Parathyroid adenoma (tissue), 2 donors: Measurements from ENCODE around the gene ZSCAN12.
A peak's percentile ranks its signal among the peaks of the same experiment; 100 is the strongest.

Experiments
- H2AFZ ChIP-seq: fragments of 300-600 bp; sonication (generic); one replicate; pipeline ENCODE4 v1.7.0; 2017; ENCODE audit warnings: antibody characterized with exemption, mild to moderate bottlenecking
- H3K27ac ChIP-seq: fragments of 300-600 bp; sonication (generic); one replicate; pipeline ENCODE4 v1.7.0; 2017
- H3K27me3 ChIP-seq: fragments of 300-600 bp; sonication (generic); one replicate; pipeline ENCODE4 v1.7.0; 2017; ENCODE audit warnings: low read length; ENCODE audit not compliant: control insufficient read depth, insufficient read depth
- H3K36me3 ChIP-seq: fragments of 300-600 bp; sonication (generic); one replicate; pipeline ENCODE4 v1.7.0; 2017; ENCODE audit warnings: low read length; ENCODE audit not compliant: control insufficient read depth, insufficient read depth
- H3K4me1 ChIP-seq: fragments of 300-600 bp; sonication (generic); one replicate; pipeline ENCODE4 v1.7.0; 2017; ENCODE audit warnings: control low read depth
- H3K4me2 ChIP-seq: fragments of 300-600 bp; sonication (generic); one replicate; pipeline ENCODE4 v1.7.0; 2017; ENCODE audit warnings: low read length
- H3K4me3 ChIP-seq: fragments of 300-600 bp; sonication (generic); one replicate; pipeline ENCODE4 v1.7.0; 2017; ENCODE audit warnings: low read depth, low read length
- H3K79me2 ChIP-seq: fragments of 300-600 bp; sonication (generic); one replicate; pipeline ENCODE4 v1.7.0; 2017; ENCODE audit warnings: control low read depth
- H3K9ac ChIP-seq: fragments of 300-600 bp; sonication (generic); one replicate; pipeline ENCODE4 v1.7.0; 2017; ENCODE audit warnings: mild to moderate bottlenecking
- H3K9me3 ChIP-seq: fragments of 300-600 bp; sonication (generic); one replicate; pipeline ENCODE4 v1.7.0; 2017; ENCODE audit warnings: low read length; ENCODE audit not compliant: control insufficient read depth
- TF ChIP-seq, protein P1 (sequence below): fragments of 300-600 bp; sonication (generic); IDR thresholded peaks from one replicate; pipeline ENCODE4 v1.7.0; 2017; ENCODE audit warnings: antibody characterized with exemption, mild to moderate bottlenecking
- donor health status: primary hyperparathyroidism.

ZSCAN12 gene

DNA sequence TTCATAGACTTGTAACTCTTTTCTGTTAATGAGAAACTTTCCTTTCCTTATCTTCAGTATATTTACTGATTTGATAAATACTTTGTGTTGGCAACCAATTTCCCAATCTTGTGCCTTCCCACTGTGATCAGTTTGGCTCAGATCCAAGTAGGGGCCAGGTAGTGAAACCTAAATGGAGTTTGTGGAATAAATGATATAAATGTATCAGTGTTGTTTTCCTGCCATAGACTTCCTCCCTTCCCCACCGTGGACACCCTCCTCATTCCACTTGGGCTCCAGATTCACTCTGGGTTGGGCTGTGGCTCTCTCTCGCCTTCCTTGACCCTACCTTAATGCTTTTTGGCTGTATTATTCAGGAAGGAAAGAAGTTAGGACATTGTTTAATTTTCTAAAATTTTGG, 48.5 kb downstream of the ZSCAN12 start:
- peak overlapping the region; percentile 69 for H3K4me3 ChIP-seq

DNA sequence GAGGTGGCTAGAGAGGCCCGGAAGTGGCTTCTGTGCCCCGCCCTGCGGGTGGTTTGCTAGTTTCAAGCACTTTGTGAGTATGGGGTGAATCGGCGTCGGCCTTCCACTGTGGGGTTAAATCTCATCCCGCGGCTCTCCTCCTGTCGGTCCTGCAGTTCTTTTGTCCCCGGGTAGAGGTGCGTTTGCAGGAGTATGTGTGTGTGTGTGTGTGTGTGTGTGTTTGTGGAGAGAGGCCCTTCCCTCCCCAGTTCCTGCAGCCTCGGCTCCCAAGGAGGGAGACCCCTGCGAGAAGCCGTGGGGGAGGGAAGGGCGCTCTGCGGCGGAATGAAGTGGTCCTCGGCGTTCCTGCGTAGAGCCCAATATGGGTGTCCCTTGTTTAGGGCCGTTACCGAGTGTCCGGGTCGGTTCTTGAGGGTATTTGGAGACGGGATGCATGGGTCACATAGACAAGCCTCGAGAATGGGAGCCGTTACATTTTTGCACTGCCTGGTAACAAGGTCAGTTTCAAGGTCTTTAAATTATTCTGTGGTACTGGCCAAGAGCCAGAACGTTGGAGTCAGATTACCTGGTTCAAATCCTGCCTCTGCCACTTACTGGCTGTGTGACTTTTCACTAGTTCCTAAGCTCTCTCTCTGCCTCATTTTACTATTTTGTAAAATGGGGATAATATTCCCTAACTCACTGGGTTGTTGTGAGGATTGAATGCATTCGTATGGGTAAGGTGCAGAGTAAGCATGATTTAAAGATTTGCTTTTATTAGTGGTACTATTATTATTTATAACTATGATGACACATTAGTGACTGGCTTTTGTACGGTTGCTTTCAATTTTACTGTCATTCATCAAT, 49.4 kb downstream of the ZSCAN12 start, which contains the start of gene ZKSCAN3:
Gene ZKSCAN3 (plus strand): TSS at position 56 of the 846 bp plus-strand sequence. CDS start 9,640 bp downstream, outside the sequence.
- H3K36me3 ChIP-seq: no peaks in the 10 kb centered on the region
- H3K27ac ChIP-seq: peak within 1 kb of the TSS; percentile 83
- peak within 1 kb of the TSS; percentile 25 for H3K9ac ChIP-seq
- no peaks in the 10 kb centered on the region for H3K27me3 ChIP-seq
- H3K79me2 ChIP-seq: no peaks in the 10 kb centered on the region
- H2AFZ ChIP-seq: peak within 1 kb of the TSS; percentile 89
- H3K4me1 ChIP-seq: peaks cover 4% of the 10 kb centered on the region
- no peaks in the 10 kb centered on the region for H3K9me3 ChIP-seq
- peak within 1 kb of the TSS; percentile 69 for H3K4me3 ChIP-seq
- peak within 1 kb of the TSS; percentile 67 for H3K4me2 ChIP-seq
- TF ChIP-seq, protein P1, sequence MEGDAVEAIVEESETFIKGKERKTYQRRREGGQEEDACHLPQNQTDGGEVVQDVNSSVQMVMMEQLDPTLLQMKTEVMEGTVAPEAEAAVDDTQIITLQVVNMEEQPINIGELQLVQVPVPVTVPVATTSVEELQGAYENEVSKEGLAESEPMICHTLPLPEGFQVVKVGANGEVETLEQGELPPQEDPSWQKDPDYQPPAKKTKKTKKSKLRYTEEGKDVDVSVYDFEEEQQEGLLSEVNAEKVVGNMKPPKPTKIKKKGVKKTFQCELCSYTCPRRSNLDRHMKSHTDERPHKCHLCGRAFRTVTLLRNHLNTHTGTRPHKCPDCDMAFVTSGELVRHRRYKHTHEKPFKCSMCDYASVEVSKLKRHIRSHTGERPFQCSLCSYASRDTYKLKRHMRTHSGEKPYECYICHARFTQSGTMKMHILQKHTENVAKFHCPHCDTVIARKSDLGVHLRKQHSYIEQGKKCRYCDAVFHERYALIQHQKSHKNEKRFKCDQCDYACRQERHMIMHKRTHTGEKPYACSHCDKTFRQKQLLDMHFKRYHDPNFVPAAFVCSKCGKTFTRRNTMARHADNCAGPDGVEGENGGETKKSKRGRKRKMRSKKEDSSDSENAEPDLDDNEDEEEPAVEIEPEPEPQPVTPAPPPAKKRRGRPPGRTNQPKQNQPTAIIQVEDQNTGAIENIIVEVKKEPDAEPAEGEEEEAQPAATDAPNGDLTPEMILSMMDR: no peak

More for the DNA sequence above, 48.5 kb downstream of the ZSCAN12 start:
- TF ChIP-seq, protein P1: no peak
- Histone ChIP-seq H3K9ac (no peak overlapping the region), H2AFZ (no peak overlapping the region), H3K4me2 (peak overlapping the region; percentile 67), H3K79me2 (no peaks in the 10 kb centered on the region), H3K4me1 (peaks cover 8% of the 10 kb centered on the region), H3K27ac (peak overlapping the region; percentile 83), H3K36me3 (no peaks in the 10 kb centered on the region), H3K9me3 (no peaks in the 10 kb centered on the region), H3K27me3 (no peaks in the 10 kb centered on the region)

DNA sequence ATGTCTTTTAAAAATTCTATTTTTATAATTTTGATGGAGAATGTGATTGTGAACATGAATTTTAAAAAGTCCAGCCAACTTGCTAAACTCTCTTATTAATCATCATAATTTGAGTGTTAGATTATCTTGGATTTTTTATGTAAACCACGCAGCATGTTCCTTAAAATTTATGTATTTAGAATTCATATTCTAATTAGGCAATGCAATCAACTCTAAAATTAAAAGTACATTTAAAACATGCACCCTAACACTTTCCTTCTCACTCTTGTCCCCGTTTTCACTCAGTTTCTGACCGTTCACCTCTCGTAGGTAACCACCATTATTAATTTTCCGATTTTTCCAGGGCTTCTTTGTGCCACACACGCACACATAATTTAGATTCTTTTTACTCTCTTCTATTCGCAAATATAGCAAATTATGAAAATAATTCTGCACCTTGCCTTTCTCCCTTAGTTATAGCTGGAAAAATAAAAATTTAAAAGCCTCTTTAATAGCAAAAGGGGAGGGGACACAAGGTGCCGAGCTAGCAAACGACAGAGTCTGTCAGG, 50.1 kb downstream of the ZSCAN12 start:
- Histone ChIP-seq H3K4me2 (peak overlapping the region; percentile 67), H3K36me3 (no peaks in the 10 kb centered on the region), H3K9ac (peak overlapping the region; percentile 25), H3K79me2 (no peaks in the 10 kb centered on the region), H3K27ac (peak overlapping the region; percentile 83), H3K4me1 (peaks cover 2% of the 10 kb centered on the region), H3K27me3 (no peaks in the 10 kb centered on the region), H3K9me3 (no peaks in the 10 kb centered on the region), H3K4me3 (peak overlapping the region; percentile 69), H2AFZ (peak overlapping the region; percentile 89)
- TF ChIP-seq, protein P1: no peak

DNA sequence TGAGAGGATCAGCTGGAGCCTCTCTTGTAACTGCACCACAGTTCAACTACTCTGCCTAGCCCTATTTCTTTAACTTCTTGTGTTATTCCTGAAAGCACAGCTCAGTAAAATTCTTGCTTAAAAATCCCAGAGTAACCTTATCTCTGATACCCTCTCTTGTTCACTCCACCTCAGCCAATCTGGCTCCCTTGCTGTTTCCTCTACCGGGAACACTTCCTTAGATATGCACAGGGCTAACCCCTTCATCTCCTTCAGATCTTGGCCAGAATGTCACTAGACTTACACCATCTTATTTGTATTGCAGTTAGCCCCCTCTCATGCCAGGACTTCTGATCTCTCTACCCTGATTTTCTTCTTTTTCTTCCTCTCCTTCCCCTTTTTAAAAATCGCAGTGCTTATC, 52.4 kb downstream of the ZSCAN12 start:
- TF ChIP-seq, protein P1: no peak
- H3K9me3 ChIP-seq: no peaks in the 10 kb centered on the region
- no peaks in the 10 kb centered on the region for H3K36me3 ChIP-seq
- no peak overlapping the region for H3K27ac ChIP-seq
- peaks cover 2% of the 10 kb centered on the region for H3K4me1 ChIP-seq
- H3K4me3 ChIP-seq: no peak overlapping the region
- H3K27me3 ChIP-seq: no peaks in the 10 kb centered on the region
- peak overlapping the region; percentile 13 for H2AFZ ChIP-seq
- no peak overlapping the region for H3K4me2 ChIP-seq
- no peak overlapping the region for H3K9ac ChIP-seq
- H3K79me2 ChIP-seq: no peaks in the 10 kb centered on the region
